ENCODE data around the gene CDKN2B-AS1. TPM values are rescaled to one million over a fixed set of nuclear protein-coding genes. Genes with fewer than 3 reads are reported as not detected.

The CDKN2B-AS1 gene
- total RNA-seq, 1 donor from 2014 or later: 0.58 TPM

DNA sequence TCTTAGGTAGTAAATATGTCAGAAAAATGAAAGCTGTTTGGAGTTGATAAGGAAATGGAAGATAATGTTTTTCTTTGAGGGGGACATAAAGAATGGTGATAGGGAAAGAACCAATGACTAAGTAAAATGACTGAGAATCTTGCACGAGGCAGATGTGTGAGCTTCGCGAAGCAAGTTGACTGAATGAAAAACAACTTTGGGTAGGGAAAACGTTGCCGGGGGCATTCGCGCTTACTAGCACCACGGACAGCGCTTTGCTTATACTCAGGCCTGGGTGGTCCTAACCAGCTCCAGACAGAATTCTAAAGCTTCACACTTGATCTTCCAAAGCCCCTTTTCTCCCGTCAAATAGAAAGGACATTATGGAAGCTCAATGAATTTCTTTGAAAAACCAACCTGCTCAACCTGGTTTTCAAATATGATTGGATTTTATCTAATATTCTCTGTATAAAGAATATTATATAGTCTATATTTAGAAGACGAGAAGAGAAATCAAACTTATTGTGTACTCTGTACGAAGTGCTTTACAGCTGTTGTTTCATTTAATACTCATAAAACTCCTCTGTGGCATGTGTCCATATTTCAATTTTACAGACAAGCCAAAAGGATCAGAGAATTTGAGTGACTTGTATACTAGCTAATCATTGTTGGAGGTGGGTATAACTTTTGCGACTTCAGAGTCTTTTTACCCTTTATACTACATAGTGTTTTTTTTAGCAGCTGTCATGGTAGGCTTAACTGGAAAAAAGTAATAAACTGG lies 16.5 kb downstream of the CDKN2B-AS1 start:
- DNase-seq (ENCODE audit: extremely low spot score, unreplicated experiment): peak; percentile 68
- Mint-ChIP-seq H3K9me3 (no peaks in the 10 kb centered on the region), H3K4me3 (peak overlapping the region; percentile 12), H3K4me1 (ENCODE audit: unreplicated experiment) (no peaks in the 10 kb centered on the region), H3K27me3 (peaks cover 56% of the 10 kb centered on the region), H3K36me3 (no peaks in the 10 kb centered on the region), H3K27ac (peak overlapping the region; percentile 7)
- no peak for TF ChIP-seq CTCF (conservative IDR thresholded peaks at IDR 0.05)

DNA sequence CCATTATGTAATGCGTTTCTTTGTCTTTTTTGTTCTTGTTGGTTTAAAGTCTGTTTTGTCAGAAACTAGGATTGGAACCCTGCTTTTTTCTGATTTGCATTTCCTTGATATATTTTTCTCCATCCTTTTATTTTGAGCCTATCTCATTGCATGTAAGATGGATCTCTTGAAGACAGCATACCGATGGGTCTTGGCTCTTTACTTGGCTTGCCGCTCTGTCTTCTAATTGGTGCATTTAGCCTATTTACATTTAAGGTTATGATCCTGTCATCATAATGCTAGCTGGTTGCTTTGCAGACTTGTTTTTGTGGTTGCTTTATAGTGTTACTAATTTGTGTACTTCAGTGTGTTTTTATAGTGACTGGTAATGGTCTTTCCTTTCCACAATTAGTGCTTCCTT lies 27.8 kb downstream of the CDKN2B-AS1 start:
- Mint-ChIP-seq H3K27ac (no peak overlapping the region), H3K36me3 (no peaks in the 10 kb centered on the region), H3K9me3 (no peaks in the 10 kb centered on the region), H3K27me3 (peaks cover 37% of the 10 kb centered on the region), H3K4me3 (no peak overlapping the region), H3K4me1 (ENCODE audit: unreplicated experiment) (no peaks in the 10 kb centered on the region)
- no peak for TF ChIP-seq CTCF (conservative IDR thresholded peaks at IDR 0.05)
- no peak for DNase-seq (ENCODE audit: extremely low spot score, unreplicated experiment)

DNA sequence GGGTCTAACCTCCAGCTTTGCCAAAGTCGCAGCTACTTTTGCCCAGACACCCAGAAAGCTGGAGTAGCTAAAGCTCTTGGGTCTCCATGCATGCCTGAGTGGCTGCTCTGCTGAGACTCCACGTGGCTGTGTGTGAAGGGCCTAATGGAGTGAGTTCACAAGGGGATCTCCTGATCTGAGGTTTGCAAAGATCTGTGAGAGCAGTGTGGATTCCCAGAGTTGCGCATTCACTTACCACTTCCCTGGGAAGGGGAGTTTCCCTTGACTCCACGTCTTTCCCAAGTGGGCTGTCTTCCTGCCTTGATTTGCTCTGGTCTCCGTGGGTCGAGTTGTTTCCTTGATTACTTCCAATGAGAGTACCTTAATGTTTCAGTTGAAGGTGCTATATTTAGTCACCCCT lies 32.1 kb downstream of the CDKN2B-AS1 start:
- H3K27me3 Mint-ChIP-seq: peaks cover 13% of the 10 kb centered on the region
- no peaks in the 10 kb centered on the region for H3K4me1 Mint-ChIP-seq (ENCODE audit: unreplicated experiment)
- H3K36me3 Mint-ChIP-seq: no peaks in the 10 kb centered on the region
- no peaks in the 10 kb centered on the region for H3K9me3 Mint-ChIP-seq
- no peak overlapping the region for H3K27ac Mint-ChIP-seq
- no peak for TF ChIP-seq CTCF (conservative IDR thresholded peaks at IDR 0.05)
- no peak overlapping the region for H3K4me3 Mint-ChIP-seq
- no peak for DNase-seq (ENCODE audit: extremely low spot score, unreplicated experiment)

DNA sequence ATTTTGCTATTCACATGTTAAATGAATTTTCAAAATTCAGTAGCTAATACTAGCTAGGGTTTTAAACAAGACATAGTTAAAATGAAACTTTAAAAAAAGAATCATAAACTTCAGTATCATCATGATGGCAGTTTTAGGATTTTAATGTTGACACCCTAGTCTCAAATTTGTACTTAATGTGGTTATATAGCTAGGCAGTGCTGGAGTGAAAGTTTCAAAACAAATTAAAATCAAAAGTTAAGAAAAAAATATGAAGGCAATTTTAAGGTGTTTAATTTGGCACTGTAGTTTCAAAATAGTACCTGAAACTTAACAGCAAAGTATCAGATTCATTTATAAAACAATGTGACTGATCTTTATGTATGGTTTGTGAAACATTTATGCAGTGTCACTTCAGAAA lies 33.8 kb downstream of the CDKN2B-AS1 start:
- no peak for TF ChIP-seq CTCF (conservative IDR thresholded peaks at IDR 0.05)
- Mint-ChIP-seq H3K4me3 (no peak overlapping the region), H3K27me3 (no peaks in the 10 kb centered on the region), H3K27ac (no peak overlapping the region), H3K4me1 (ENCODE audit: unreplicated experiment) (no peaks in the 10 kb centered on the region), H3K9me3 (no peaks in the 10 kb centered on the region), H3K36me3 (no peaks in the 10 kb centered on the region)
- no peak for DNase-seq (ENCODE audit: extremely low spot score, unreplicated experiment)

GRCh38 chr9:22029231-22029630 lies 34.6 kb downstream of the CDKN2B-AS1 start:
- DNase-seq (ENCODE audit: extremely low spot score, unreplicated experiment): no peak
- no peaks in the 10 kb centered on the region for H3K4me1 Mint-ChIP-seq (ENCODE audit: unreplicated experiment)
- no peaks in the 10 kb centered on the region for H3K27me3 Mint-ChIP-seq
- no peak overlapping the region for H3K4me3 Mint-ChIP-seq
- H3K9me3 Mint-ChIP-seq: no peaks in the 10 kb centered on the region
- TF ChIP-seq CTCF (conservative IDR thresholded peaks at IDR 0.05): no peak
- H3K36me3 Mint-ChIP-seq: no peaks in the 10 kb centered on the region
- H3K27ac Mint-ChIP-seq: no peak overlapping the region

Measured in type B pancreatic cell (in vitro differentiated cells).